GM21825 (cell line): ENCODE results near the gene TNRC6B.
"Not testable (repeated sequence)": the region's sequence is repeated elsewhere in the genome, so short reads cannot be mapped to it uniquely, and the experiment has no call there.

Experiments
- ATAC-seq: cut with Tn5 transposase; IDR thresholded peaks from one replicate; pipeline ENCODE4 v1.9.1; 2021; ENCODE audit warnings: mild to moderate bottlenecking, moderate library complexity; ENCODE audit not compliant: unreplicated experiment

Gene TNRC6B

GRCh38 chr22:40181323-40181722 lies 3.6 kb downstream of the TNRC6B start:
- no peak for ATAC-seq

DNA sequence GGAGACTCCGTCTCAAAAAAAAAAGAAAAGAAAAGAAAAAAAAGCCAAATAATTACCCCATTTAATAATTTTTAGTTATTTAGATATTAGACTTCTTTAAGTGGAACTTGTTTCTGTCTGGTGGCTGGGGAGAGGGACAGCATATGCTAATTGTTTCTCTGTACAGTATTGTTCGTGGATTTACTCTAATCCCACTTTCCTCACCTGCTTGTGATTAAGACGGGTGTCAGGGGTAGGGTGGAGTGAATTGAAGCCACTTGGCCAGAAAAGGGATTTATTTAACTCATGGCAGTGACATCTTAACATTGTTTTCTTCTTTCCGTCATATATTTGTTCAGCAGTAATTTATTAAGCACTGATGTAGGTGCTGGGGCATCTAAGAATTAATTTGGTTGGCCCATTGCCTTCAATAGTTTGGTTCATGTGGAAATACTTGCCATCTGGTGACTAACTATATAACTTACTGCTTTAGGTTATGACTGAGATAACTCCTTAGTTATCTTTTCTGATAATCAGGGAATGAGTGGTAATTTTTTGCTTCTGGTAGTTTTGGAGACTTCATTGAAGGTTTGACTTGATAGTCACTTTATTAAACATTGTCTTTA lies 4.6 kb downstream of the TNRC6B start:
- ATAC-seq, result no peak

DNA sequence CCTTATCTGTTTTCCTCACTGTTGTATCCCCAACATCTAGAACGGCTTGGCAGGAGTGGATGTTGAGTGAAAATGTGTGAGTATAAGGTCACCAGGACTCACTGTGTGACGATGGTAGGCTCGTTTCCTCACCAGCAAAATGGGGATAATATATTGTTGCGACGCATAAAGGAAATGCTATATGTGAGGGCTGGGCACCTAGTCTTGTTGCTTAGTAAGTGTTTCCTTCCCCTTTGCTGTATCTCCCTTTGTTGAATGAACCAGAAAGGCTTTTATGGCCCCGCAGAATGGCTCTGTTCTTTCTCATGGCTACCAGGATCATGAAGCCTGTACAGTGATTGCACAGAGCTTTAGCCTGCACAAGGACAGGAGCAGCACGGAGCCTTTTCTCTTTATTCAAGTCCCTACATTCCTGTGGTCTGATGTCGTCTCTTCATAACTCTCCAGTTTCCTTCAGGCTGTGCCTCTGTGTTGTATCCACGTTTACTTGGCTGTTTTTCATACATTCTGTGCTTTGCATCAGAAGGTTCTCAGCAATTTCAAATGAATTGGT lies 5.4 kb downstream of the TNRC6B start:
- ATAC-seq, result no peak

DNA sequence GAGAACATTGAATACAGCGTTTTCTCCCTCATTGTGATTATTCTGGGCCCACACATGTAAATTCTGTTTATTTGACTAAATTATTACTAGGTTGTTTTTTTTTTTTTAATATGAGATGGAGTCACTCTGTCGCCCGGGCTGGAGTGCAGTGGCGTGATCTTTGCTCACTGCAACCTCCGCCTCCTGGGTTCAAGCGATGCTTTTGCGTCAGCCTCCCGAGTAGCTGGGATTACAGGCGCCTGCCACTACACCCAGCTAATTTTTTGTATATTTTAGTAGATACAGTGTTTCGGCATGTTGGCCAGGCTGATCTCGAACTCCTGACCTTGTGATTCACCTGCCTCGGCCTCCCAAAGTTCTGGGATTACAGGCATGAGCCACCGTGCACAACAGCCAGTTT lies 5.9 kb downstream of the TNRC6B start:
- ATAC-seq, result not testable (repeated sequence)

- ATAC-seq, result no peak
These were observed 9.7 kb downstream of the TNRC6B start for GRCh38 chr22:40187389-40187788.

DNA sequence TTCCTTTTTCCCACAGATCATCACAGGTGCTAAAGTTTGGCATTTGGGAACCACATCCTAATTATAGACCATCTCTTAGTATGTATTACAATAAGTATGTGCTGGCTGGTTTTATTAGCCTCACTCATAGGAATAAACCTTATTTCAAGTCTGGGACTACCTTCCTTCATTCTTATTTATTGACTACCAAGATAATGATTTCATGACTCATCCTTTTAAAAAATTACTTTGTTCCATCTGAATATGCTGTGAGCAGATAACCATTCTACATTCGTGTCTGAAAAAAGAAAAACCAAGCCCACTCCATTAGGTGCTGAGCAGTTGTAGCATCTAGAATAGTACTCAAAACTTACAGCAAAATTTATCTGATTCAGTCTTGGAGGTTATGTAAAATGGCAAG lies 12.3 kb downstream of the TNRC6B start:
- no peak for ATAC-seq

GRCh38 chr22:40190501-40190900 lies 12.8 kb downstream of the TNRC6B start:
- ATAC-seq, result no peak

DNA sequence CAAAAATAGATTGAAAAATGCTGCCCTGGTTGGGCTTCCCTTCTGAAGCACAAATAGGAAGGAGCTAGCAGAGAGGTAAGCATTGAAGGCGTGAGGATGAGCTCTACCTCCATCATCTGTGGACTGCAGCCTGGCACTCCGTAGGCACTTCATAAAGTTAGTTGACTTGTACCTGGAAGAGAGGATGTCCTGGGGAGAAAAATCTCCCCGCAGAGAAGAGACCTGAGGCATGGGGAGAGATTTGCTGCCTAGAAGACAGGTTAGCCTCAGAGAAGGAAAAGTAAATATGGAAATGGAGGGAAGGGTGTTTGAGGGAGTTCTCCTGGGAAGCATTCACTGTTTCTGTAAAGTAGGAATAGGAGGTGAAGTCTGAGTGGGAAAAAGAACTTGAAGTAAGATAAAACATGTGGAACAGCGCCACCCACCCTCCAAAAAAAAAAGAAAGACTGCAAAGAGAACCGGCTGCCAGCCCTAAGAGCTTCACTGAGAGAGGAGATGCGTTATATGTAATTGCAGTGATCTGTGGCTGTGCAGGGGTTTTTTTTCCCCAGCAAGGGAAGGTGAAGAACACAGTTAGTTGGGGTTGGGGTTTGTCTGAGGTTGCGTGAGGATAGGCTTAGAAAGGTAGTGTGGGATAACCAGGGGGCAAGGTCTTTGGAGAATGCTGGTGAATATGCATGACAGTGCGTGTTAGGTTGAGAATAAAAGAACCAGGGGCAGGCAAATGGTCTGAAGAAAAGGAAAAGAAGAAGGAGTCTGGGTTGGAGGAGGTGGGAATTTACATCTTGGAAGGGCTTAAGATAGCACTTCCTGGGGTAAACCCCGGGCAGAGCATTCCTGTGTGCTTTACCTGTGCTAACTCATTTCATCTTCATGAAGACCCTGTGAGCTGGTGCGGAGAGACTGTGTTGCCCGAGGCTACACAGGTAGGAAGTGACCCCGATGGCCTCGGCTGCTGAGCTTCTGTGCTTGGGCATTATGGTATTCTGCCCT lies 16.0 kb downstream of the TNRC6B start:
- ATAC-seq, result no peak

- ATAC-seq, result no peak
These were observed 16.9 kb downstream of the TNRC6B start for GRCh38 chr22:40194656-40195055.

DNA sequence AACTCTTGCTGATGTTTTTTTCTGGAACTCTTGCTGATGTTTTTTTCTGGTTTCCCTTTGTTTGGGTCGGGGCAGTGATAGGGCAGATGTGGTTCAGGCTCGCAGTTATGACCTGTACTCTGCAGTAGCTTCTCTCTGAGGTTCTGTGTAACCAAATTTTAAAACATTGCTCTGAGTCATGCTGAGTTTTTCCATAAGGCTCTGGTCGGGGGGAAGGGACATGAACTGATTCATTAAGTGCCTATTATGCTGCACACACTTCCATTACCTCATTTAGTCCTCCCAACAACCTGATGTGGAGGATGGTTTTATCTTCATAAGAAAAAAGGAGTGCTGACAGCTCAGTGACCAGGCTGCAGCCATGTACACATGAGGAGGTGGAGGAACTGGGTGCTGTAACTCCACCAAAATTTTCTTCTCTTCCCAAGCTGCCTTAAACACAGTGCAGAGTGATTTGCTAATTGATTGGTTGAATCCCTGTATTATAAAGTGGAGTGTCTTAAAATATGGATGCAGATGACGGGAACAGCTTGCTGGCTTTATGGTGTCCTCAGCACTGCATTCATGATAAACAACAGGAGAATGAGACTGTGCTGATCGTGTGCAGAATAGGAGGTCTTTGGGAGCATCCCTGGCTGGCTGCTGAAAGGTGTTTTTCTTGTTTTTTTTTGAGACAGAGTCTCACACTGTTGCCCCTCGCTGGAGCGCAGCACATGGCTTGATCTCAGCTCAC lies 19.1 kb downstream of the TNRC6B start:
- ATAC-seq, result no peak

DNA sequence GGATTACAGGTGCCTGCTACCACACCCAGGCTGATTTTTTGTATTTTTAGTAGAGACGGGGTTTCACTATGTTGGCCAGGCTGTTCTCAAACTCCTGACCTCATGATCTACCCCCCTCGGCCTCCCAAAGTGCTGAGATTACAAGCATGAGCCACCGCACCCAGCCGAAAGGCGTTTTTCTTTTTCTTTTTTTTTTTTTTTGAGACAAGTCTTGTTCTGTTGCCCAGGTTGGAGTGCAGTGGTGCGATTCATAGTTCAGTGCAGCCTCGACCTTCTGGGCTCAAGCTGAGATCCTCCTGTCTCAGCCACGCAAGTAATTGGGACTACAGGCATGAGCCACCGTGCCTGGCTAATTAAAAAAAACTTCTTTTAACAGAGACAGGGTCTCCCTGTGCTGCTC lies 19.7 kb downstream of the TNRC6B start:
- not testable (repeated sequence) for ATAC-seq

DNA sequence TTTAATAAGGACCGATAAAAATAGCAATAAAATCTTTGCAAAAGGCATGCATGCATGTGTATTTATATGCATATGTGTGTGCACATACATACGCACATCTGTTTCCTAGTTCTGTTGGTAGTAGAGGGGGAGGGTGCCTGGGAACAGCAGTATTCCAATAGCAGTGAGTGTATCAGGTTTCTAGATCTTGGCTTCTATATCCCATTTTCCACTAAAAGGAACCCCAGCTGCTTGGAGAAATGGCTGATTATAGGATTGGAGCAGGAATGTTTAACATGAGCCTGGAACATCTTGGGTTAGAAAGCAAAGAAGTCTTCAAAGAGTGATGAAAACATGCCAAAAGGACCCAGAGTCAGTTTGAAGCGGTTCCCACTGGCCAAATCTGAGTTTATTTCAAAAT lies 21.0 kb downstream of the TNRC6B start:
- no peak for ATAC-seq

GRCh38 chr22:40199223-40199622 lies 21.5 kb downstream of the TNRC6B start:
- ATAC-seq, result no peak

DNA sequence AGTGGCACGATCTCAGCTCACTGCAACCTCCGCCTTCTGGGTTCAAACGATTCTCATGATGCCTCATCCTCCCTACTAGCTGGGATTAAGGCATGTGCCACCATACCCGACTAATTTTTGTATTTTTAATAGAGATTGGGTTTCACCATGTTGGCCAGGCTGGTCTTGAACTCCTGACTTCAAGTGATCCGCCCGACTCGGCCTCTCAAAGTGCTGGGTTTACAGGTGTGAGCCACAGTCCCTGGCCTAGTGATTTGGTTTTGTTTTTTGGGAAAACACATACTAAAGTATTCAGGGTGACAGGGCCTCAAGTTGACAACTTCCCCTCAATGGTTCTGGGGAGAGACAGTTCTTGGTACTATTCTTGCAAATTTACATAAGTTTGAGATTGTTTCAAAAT lies 22.1 kb downstream of the TNRC6B start:
- no peak for ATAC-seq

GRCh38 chr22:40200795-40201530 lies 23.2 kb downstream of the TNRC6B start:
- ATAC-seq, result no peak

DNA sequence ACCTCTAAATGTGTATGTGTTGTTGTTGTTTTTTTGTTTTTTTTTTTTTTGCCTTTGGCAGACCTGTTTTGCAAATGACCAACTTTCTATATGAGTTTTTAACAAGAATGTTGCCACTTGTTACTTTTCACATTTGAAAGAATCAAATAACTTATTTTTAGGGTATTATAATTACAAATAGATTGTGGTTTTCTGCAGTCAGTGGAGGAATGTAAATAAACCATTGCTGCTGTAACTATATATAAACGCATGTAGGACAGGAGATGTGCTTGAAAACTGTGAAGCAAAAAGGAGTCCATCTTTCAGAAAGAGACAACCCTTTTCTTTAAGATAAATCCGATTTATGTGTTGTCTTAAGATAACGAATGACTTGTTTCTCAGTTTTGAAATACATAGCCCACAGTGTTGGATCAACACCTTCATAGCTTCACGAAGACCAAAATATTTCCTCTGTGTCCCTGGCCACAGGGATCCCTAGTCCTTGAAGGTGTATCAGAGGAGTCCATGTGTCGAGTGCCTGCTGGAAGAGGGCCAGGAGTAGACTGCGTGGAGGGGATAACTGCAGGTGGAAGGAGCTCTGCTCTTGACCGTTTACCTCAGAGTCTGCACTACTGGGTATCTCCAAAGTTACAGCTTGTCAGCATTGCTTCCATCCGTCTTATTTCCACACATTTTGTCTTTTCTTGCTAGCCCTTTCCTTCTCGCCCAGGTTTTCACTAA lies 24.7 kb downstream of the TNRC6B start:
- no peak for ATAC-seq

DNA sequence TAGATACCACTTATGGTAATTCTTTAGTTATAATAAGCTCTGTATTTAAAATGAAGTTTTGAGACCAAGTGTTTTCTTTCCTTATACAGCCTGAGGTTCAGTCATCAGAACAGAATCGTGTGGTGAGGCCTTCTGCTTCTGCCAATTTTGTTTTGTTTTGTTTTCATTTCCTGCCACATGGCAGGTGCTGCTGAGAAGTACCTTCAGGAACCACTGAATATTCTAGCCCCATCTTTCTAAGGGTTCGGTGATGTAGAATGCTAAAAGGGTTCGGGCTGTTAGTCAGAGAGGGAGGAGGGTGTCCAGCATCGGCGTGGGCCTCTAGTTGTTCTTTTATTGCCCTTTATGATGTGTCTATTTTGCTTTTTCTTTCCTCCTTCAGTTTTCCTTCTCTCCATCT lies 25.8 kb downstream of the TNRC6B start:
- ATAC-seq, result peak; percentile 73

DNA sequence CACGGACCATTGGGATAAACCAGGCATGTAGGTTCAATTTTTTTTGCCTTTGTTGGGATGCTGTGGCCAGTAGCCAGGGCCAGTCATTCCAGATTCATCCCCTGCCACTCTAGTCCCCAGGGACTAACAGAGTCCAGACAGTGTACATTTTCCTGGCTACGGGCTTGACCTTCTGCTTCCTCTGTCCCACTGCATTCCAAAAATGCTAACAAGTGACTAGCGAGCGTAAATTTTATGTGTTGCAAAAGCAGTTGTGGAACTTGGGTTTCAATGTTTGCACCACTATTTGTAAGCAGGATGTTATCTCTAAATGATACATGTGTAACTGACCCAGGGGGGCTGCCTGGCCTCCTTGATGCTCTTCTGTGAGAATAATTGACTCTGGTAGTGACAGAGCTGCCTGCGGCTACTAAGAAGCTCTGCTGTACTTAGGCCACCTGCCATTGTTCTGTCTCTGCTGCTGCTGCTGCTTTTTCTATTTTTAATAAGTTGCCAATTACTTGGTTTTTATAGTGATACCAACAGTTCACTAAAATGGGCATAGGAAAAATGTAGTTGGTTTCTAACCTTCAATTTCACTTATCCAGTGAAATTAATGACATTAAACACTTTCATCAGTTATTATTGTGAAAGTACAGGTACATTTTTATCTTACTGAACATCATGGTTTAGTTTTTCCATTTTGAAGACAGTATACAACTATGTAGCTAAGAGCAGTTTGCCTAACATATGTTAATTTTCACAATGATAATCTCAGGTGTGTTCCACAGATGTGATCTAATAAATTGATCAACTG lies 26.8 kb downstream of the TNRC6B start:
- no peak for ATAC-seq

DNA sequence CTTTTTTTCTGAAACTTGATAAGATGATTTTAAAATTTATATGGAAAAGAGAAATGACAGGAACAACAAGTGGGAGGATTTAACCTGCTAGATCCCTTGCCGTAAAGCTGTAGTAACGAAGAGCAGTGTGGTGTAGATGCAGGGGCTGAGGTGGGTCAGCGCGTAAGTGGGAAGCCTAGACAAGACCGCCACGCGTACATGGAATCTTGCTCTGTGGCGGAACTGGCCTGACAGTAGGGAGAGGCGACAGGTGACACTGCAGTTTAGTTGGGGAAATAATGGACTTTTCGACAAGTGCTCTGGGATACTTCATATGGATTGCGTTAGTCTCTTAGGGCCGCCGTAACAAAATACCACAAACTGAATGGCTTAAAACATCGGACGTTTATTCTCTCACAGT lies 28.8 kb downstream of the TNRC6B start:
- ATAC-seq, result no peak
